C1 segment of cervical spinal cord (tissue), 14 donors: ENCODE results near the gene COBLL1.
"Not testable (repeated sequence)": the region's sequence is repeated elsewhere in the genome, so short reads cannot be mapped to it uniquely, and the experiment has no call there.

ENCODE experiments used
- DNase-seq, 14 donors: peaks; one replicate each; lab custom pipeline; 2025; lab: John Stamatoyannopoulos, UW

COBLL1 gene

DNA sequence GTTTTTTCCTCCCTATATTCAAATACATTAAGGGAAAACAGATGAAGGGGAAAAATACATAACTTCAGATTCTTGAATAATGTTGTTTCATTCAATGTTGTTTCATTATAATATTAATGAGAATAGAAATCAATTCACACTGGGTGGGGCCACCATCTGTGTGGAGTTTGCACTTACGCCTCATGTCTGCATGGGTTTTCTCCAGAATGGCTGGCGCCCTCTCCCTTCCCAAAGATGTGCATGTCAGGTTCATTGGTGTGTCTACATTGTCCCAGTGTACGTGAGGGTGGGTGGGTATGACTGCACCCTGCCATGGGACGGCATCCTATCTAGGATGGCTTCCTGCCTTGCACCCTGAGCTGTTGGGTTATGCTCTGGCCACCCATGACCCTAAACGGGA, 51.7 kb downstream of the COBLL1 start:
- DNase-seq, result no peak

DNA sequence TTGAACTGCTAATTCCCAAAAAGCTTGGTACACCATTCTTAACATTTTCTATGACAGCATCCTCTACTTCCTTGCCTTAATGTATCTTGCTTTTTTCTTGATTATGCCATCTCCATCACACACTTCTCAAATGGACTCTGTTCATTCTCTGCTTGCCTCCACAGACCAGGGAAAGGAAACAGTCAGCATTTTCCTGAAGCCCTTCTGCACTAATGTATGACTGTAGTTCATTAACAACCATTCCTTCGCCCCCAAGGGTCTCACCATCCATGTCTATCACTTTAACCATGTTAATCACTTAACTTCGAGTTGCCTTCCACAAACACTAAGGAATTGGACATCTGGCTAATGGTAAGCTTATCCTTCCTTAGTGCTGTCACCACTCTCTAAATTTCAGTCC, 54.8 kb downstream of the COBLL1 start:
- DNase-seq, result no peak

GRCh38 chr2:164785457-164785856, 56.2 kb downstream of the COBLL1 start:
- no peak for DNase-seq

DNA sequence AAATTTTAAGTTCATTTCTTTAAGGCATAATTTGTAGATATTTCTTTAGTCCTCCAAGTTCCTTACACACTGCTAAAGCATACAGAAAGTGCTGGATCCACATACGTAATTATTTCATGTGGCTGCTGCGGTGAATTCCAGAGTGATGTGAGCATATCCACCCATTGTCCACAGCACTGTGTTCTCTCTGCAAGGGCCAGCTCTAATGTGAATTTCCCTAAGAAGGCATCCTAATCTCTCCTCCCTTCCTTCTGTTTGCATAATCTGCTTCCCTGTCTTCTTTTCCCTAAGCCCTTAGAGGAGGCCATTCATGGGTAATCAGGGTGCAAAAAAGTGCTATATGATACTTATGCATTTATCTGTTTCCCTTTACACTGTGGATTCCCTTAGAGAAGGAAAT, 57.2 kb downstream of the COBLL1 start:
- no peak for DNase-seq

DNA sequence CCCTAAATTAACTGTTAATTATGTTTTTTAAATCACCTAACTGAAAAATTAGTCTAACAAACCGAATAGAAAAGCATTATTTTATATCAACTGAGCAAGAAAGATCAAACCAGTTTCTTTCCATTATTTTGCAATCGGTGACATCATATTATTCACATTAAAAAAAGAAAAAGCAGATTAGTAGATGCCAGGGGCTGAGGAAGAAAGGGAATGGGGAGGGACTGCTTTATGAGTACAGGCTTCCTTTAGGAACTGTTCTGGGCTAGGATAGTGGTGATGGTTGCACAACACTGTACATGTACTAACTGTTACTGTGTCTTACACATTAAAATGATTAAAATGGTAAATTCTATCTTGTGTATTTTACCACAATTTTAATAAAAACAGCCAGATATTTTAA, 59.3 kb downstream of the COBLL1 start:
- DNase-seq, result no peak

GRCh38 chr2:164781394-164781793, 60.2 kb downstream of the COBLL1 start:
- DNase-seq, result no peak

- no peak for DNase-seq
Observed at GRCh38 chr2:164780611-164781178, 60.9 kb downstream of the COBLL1 start.

GRCh38 chr2:164779383-164780057, 62.1 kb downstream of the COBLL1 start:
- DNase-seq, result no peak

DNA sequence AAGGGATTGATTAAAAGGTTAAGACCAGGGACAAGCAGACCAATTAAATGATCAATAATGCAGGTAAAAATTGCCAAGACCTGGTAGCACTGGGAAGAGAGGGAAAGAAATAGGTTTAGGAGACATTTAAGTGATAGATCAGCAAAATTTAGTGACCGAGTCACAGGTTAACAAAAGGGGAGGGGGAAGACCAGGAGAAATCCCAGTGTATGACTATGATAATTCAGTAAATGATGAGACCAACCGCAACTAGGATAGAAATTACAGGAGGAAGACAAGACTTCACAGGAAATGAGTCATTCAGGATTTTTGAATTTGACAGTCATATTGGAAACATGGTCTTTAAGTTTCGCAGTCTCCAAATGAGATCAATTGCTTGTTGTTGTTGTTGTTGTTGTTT, 62.9 kb downstream of the COBLL1 start:
- no peak for DNase-seq

DNA sequence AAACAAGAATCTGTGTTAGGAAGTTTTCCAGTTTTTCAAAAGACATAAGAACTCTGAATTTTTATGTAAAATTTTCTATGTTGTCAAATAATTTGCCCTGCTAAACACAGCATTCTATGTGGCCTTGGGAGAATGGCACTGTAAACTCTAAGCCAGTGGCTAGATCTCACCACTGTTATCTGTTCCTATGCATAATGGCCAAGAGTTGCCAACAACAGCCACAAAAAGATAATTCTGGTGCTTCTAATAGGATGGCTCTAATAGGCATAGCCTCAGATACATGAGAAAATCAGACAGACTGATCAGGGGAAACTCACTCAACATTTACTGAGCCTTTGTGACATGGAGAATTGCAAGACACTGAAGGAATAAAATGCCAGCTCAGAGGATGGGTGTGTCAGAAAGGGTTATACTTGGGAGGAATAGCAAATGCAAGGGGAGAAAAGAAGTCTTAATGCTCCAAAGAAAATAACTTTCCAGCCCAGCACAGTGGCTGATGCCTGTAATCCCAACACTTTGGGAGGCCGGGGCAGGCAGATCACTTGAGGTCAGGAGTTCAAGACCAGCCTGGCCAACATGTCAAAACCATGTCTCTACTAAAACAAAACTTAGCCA, 63.7 kb downstream of the COBLL1 start:
- DNase-seq, result no peak

DNA sequence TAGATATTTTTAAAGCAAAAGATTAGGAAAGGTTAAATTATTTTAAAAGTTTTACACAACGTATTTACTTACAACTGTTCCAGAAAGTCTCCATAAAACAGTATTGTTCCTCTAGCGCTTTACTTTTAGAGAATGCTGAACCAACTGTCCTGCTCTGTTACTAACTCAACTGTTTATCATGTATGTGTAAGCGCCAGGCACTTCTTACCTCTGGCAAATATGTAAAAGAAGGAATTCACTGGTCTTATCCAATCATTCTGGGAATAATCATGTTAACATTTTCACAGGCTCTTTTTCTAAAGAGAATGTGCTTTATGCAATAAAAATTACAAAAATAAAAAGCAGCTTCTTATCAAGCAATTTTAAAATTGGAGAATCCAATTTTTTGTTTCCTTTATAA, 68.0 kb downstream of the COBLL1 start:
- no peak for DNase-seq

DNA sequence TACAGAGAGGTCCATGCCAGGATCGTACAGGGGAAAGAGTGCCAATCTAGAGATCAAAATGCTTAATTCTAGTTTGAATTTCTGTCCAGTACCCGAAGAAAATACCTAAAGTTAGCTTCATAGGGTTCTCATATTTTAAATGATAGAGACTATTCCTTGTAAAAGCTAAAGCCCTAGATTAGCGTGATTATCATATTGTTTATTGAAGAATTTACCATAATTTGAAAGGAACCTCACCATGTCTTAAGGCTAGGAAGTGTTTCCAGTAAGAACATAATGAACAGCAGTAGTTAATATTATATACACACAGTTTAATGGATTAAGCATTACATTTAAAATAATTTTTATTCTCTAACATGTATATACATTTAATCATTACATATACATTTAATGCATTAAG, 68.5 kb downstream of the COBLL1 start:
- no peak for DNase-seq

DNA sequence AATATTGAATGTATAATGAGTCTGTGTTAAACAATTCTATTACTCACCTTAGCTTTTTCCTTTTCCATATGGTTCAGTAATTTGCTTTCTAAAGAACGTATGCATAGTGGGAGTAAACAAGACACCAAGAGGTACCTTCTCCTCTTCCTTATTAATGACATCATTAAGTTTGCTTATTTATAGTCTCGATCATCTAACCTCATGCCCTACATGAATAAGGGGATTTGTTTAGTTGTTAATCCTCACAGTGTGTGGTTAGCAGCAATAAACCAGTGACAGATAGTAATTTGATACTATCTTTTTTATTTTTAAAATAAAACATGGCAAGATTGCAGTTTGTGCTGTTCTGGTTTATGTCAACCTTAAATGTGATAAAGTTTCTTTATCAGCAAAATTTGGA, 69.7 kb downstream of the COBLL1 start:
- DNase-seq, result no peak

DNA sequence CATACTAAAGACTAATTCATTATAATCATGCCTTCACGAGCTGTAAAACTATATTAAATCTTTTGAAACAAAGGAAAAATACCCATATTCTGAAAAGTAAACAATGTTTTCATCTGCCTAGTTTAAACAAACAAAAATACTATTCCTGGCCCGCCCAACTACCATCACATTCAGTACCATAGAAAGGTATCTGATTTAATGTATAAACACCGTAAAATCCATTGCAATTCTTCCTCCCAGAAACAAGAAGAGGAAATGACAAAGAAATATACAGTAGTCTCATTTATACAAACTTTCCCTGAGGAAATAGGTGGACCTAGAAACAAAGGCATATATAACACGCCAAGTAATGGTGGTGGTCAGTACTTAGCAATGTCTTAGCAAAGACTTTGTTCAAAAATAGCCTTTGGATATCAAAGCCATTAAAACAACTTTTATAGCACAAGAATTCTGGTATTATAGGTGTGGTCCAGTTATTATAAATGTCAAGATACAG, 71.2 kb downstream of the COBLL1 start:
- no peak for DNase-seq

GRCh38 chr2:164766954-164767320, 74.7 kb downstream of the COBLL1 start:
- no peak for DNase-seq

DNA sequence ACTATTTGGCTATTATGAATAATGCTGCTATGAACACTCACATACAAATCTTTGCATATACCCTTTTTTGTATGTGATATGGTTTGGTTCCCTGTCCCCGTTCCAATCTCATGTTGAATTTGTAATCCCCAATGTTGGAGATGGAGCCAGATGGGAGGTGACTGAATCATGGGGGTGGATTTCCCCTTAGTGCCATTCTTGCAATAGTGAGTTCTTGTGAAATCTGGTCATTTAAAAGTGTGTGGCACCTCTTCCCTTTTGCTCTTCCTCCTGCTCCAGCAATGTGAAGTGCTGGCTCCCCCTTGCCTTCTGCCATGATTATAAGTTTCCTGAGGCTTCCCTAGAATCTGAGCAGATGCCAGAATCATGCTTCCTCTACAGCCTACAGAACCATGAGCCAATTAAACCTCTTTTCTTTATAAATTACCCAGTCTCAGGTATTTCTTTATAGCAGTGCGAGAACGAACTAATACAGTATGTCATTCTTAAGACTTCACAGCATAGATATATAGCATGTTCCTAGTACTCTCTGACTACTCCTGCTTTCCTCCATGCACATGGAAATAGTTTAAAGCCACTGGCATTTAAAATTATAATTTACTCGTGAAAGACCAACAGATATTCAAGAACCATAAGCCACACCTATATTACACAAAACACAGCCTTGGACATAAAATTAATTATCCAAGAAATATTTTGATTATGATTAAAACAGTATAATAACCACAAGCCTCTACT, 75.2 kb downstream of the COBLL1 start:
- DNase-seq, result no peak

- no peak for DNase-seq
Observed at GRCh38 chr2:164764996-164765395, 76.6 kb downstream of the COBLL1 start.

DNA sequence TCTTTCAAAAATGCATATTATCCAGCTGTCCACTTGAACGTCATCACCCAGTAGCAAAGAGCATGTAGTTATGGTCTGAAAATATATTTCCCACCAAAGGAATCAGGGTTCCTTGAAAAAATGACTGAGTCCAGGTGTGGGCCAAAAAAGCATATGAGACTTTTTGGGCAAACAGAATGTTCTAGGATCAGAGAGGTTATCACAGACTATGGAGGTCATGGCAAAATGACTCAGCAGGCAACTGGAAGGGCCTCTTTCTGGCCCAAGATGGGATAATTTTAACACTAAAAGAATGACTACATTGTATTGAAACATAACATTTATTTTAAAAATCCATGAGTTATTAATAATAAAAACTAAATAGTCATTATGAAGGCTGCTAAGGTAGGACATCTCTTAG, 77.1 kb downstream of the COBLL1 start:
- DNase-seq, result no peak

- DNase-seq, result no peak
Observed at GRCh38 chr2:164763431-164763830, 78.2 kb downstream of the COBLL1 start.

DNA sequence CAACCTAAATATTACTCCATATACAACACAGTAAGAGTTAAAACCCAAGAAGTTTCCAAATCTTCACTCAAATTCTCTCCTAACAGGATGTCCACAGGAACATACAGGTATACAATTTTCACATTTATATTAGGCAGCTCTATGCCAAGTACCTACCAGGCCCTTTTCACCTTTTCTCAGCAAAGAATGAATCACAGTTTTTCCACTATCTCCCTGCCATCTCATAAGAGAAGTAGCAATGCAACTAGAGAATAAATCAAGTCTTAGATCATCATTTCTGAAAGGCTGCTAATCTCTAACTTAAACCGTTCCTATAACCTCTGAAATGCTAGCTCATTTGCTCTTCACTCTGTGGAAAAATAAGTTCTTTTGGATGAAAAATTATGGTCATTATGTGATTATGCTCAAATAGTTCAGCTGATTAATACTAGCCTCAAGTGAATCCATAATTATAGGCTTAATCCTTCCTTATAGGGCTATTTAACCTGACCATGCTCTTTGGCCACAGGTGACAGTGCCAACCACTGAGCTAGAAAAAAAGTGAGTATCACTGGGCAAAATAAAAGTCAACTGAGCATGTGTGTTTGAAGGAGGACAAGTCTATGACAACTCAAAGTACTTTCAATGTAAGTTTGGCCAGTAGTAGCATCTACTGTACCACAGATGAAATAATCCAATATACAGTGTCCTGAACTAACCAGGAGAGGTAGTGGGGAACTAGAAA, 79.7 kb downstream of the COBLL1 start:
- no peak for DNase-seq

- not testable (repeated sequence) for DNase-seq
Observed at GRCh38 chr2:164761201-164761600, 80.4 kb downstream of the COBLL1 start.

DNA sequence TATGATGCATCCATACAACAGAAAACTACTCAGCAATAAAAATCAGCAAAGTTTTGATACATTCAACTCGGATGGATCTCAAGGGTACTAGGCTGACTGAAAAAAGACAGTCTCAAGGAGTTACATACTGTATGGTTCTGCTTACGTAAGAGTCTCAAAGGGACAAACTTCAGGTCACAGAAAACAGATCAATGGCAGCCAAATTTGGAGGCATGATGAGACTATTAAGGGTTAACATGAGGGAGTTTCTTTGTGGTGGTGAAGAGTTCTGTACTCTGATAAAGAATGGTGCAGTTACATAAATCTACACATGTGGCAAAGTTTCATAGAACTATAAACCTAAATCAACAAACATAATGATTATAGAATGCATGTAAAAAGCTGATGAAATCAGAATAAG, 81.4 kb downstream of the COBLL1 start:
- no peak for DNase-seq
